Measurements from ENCODE around the gene CAPG.

GRCh38 chr2:85401464-85401805, 8.7 kb downstream of the CAPG start:
- TF ChIP-seq CTCF (IDR thresholded peaks at IDR 0.05) (no peak), POLR2A (IDR thresholded peaks at IDR 0.05) (no peak)

All from right lobe of liver (tissue), 4 donors.